Ecto neural progenitor cell (in vitro differentiated cells): ENCODE measurements around the gene SLITRK1.

Experiments used
- DNase-seq: peaks from one replicate; pipeline ENCODE4 v3.0.0-alpha.2; 2018; ENCODE audit warnings: low spot score

The SLITRK1 gene

GRCh38 chr13:83881917-83882605 lies at the start of gene SLITRK1:
TSS of gene SLITRK1 (minus strand) at chr13:83882474. CDS start at chr13:83881507, 967 bp downstream.
- DNase-seq, result peak; percentile 94

GRCh38 chr13:83929157-83929556 lies 46.9 kb upstream of the SLITRK1 start:
- no peak for DNase-seq

- no peak for DNase-seq
These were observed 37.5 kb upstream of the SLITRK1 start for GRCh38 chr13:83919775-83920174.

GRCh38 chr13:83914368-83914767 lies 32.1 kb upstream of the SLITRK1 start:
- no peak for DNase-seq

GRCh38 chr13:83907196-83907989 lies 25.1 kb upstream of the SLITRK1 start:
- DNase-seq, result no peak

GRCh38 chr13:83906240-83906820 lies 24.1 kb upstream of the SLITRK1 start:
- DNase-seq, result no peak

- DNase-seq, result no peak
These were observed 23.4 kb upstream of the SLITRK1 start for GRCh38 chr13:83905641-83906040.

- no peak for DNase-seq
These were observed 13.8 kb upstream of the SLITRK1 start for GRCh38 chr13:83895994-83896580.

GRCh38 chr13:83890358-83890757 lies 8.1 kb upstream of the SLITRK1 start:
- no peak for DNase-seq

- DNase-seq, result no peak
These were observed 1.9 kb upstream of the SLITRK1 start for GRCh38 chr13:83884141-83884540.

- DNase-seq, result peak; percentile 60
These were observed 818 bp upstream of the SLITRK1 start for GRCh38 chr13:83883061-83883523.

GRCh38 chr13:83882606-83882959 lies 309 bp upstream of the SLITRK1 start:
- DNase-seq, result no peak

GRCh38 chr13:83881140-83881684 lies 1.1 kb downstream of the SLITRK1 start:
- DNase-seq, result no peak

- peak; percentile 51 for DNase-seq
These were observed 1.8 kb downstream of the SLITRK1 start for GRCh38 chr13:83880275-83881139.

GRCh38 chr13:83879431-83880171 lies 2.7 kb downstream of the SLITRK1 start:
- DNase-seq, result peak; percentile 51

GRCh38 chr13:83878691-83879430 lies 3.4 kb downstream of the SLITRK1 start:
- peak; percentile 82 for DNase-seq

- DNase-seq, result peak; percentile 67
These were observed 4.5 kb downstream of the SLITRK1 start for GRCh38 chr13:83877651-83878355.

- no peak for DNase-seq
These were observed 5.7 kb downstream of the SLITRK1 start for GRCh38 chr13:83876546-83876945.

- DNase-seq, result no peak
These were observed 14.6 kb downstream of the SLITRK1 start for GRCh38 chr13:83867708-83868107.
